ENCODE data around the gene STRA6. TPM values are rescaled to one million over a fixed set of nuclear protein-coding genes. Genes with fewer than 3 reads are reported as not detected.

STRA6 gene
- total RNA-seq, 2 donors from 2014 or later = 0.77 to 1.8 TPM

DNA sequence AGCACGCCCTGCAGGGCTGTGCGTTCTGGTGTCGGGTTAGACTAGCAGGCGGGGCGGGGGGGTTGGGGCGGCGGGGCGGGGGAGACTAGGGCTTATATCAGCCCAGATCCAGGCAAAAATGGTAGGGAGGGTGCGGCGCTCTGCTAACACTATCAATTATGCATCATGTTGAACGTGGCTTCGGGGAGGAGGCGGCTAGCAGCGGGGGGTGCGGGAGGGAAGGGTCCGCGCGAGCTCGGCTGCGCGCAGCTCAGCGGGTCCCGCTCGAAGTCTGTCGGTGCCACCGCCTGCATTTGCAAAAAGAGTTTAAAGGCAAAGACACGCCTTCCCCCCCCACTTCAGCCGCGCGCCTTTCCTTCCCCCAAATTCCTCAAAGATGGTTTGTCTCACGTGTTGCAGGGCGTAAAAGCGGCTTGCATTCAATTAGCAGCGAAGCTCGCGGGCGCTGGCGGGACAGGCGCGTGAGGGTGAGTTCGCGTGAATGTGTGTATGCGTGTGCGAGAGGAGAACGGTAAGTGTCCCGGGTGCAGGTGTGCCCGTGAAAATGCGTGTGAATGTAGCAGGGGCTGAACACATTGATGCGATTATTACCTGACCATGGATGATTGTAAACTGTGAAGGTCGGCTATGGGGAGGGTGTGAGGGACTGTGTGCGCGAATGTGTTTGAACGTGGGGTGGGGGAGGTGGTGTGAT lies 72.3 kb downstream of the STRA6 start, which contains the start of gene ISLR2:
Gene ISLR2, plus strand, starts transcription at position 432 of the 694 bp plus-strand sequence. CDS start 2,169 bp downstream, outside the sequence.
- TF ChIP-seq, protein P1, sequence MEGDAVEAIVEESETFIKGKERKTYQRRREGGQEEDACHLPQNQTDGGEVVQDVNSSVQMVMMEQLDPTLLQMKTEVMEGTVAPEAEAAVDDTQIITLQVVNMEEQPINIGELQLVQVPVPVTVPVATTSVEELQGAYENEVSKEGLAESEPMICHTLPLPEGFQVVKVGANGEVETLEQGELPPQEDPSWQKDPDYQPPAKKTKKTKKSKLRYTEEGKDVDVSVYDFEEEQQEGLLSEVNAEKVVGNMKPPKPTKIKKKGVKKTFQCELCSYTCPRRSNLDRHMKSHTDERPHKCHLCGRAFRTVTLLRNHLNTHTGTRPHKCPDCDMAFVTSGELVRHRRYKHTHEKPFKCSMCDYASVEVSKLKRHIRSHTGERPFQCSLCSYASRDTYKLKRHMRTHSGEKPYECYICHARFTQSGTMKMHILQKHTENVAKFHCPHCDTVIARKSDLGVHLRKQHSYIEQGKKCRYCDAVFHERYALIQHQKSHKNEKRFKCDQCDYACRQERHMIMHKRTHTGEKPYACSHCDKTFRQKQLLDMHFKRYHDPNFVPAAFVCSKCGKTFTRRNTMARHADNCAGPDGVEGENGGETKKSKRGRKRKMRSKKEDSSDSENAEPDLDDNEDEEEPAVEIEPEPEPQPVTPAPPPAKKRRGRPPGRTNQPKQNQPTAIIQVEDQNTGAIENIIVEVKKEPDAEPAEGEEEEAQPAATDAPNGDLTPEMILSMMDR (IDR thresholded peaks at IDR 0.05) = no peak
- TF ChIP-seq POLR2A (IDR thresholded peaks at IDR 0.05) (no peak), POLR2AphosphoS5 (IDR thresholded peaks at IDR 0.05) (no peak)
- intact Hi-C loops (cut with DNase I) = no loop called here
- no peak for DNase-seq (ENCODE audit: low spot score)
- WGBS = 3% methylated on average over 53 of the region's 53 CpGs
- Histone ChIP-seq H3K4me1 (replicated peaks) (peaks cover 7% of the 10 kb centered on the region), H3K27ac (no peak within 1 kb of the TSS), H3K4me3 (no peak within 1 kb of the TSS), H3K36me3 (no peaks in the 10 kb centered on the region), H3K9me3 (no peaks in the 10 kb centered on the region), H3K27me3 (replicated peaks; ENCODE audit: insufficient read depth) (peaks cover 68% of the 10 kb centered on the region)

DNA sequence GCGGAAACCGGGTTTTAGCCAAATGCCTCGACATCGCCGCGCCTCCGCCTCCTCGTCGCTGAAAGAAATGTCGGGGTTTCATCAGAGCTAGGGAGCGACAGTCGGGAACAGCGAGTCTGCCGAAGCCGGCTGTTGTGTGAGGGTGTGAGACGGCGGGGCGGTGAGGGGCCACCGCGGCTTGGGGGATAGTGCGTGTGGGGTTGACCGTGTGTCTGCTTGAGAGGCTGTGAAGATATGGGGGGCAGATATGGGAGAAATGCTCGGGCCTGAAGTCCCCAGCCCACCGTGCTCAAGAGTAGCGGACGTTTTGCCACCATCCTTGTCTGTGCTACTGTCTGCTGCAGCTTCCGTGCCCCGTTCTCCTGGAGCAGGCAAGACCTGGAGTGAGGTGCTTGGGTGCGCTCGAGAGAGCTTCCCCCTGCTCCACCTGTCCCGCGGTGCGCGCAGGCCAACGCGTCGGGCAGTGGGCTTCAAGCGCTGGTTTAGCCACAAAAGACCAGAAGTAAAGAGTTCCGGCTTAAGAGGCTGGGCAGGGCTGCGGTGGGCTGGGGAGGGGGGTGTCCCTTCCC lies 72.9 kb downstream of the STRA6 start:
- WGBS = 4% methylated on average over 34 of the region's 40 CpGs
- peaks cover 61% of the 10 kb centered on the region for H3K27me3 ChIP-seq (replicated peaks; ENCODE audit: insufficient read depth)
- intact Hi-C loops (cut with DNase I) = loop anchor here (5.0 to 10.0 kb wide), 2 partner anchors 155 to 178 kb away; no protein-coding TSS in a partner anchor

More for the DNA sequence above, 72.9 kb downstream of the STRA6 start:
- Histone ChIP-seq H3K9me3 (no peaks in the 10 kb centered on the region), H3K27ac (no peak overlapping the region), H3K36me3 (no peaks in the 10 kb centered on the region), H3K4me3 (no peak overlapping the region), H3K4me1 (replicated peaks) (peaks cover 7% of the 10 kb centered on the region)
- no peak for DNase-seq (ENCODE audit: low spot score)
- TF ChIP-seq POLR2AphosphoS5 (IDR thresholded peaks at IDR 0.05) (no peak), POLR2A (IDR thresholded peaks at IDR 0.05) (no peak)
- TF ChIP-seq, protein P1 (IDR thresholded peaks at IDR 0.05) = no peak

Small RNA genes lying within 50 kb of the gene (small RNA-seq; reads per million reads assigned to genes)
- gene RF00017 = 0 reads per million in 2 donors

Other genes starting within 250 kb of the STRA6 start
- gene STOML1, start 210.5 kb downstream of the STRA6 start, total RNA-seq = 10 to 100 TPM; 15.6 to 26.8 TPM
- 100 to 1,000 TPM in 1 of 2 donors, 10 to 100 TPM in 1; 67.5 to 122 TPM for gene PML, start 208.1 kb downstream of the STRA6 start, total RNA-seq
- gene GOLGA6A, start 120.2 kb downstream of the STRA6 start, total RNA-seq = 1 to 10 TPM in 1 of 2 donors, not detected in 1; 4.4 TPM
- 1 to 10 TPM; 1.9 to 4.3 TPM for gene ISLR2, start 72.2 kb downstream of the STRA6 start, total RNA-seq
- gene ISLR, start 29.1 kb downstream of the STRA6 start, total RNA-seq = 10 to 100 TPM; 36.5 to 70.7 TPM
- 1 to 10 TPM in 1 of 2 donors, not detected in 1; 1.5 TPM for gene CCDC33, start 33.5 kb upstream of the STRA6 start, total RNA-seq
- 10 to 100 TPM in 1 of 2 donors, under 1 TPM in 1; 0.87 to 45.9 TPM for gene CYP11A1, start 164.9 kb upstream of the STRA6 start, total RNA-seq
- gene SEMA7A, start 231.2 kb upstream of the STRA6 start, total RNA-seq = 100 to 1,000 TPM in 1 of 2 donors, 1 to 10 TPM in 1; 1.3 to 171 TPM

All from prostate gland (tissue), 2 donors.